NCI-H524 (cell line): Measurements from ENCODE around the gene B4GALT6.

Source experiments
- DNase-seq, 2 experiments: peaks; one replicate each; lab custom pipeline; 2025; lab: John Stamatoyannopoulos, UW

B4GALT6 gene

GRCh38 chr18:31595121-31595771, 89.1 kb downstream of the B4GALT6 start:
- no peak for DNase-seq

DNA sequence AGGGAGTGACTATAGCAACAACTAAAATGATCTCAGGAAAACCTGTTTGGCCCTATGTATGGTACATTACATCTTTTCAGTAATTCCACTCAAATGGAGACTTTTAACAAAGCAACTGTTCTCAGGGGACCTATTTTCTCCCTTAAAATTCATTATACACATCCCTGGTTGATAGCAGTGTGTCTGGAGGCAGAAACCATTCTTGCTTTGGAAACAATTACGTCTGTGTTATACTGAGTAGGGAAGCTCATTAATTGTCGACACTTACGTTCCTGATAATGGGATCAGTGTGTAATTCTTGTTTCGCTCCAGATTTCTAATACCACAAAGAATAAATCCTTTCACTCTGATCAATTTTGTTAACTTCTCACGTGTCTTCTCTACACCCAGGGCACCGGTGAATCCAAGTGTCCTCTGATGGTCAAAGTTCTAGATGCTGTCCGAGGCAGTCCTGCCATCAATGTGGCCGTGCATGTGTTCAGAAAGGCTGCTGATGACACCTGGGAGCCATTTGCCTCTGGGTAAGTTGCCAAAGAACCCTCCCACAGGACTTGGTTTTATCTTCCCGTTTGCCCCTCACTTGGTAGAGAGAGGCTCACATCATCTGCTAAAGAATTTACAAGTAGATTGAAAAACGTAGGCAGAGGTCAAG, 91.7 kb downstream of the B4GALT6 start:
- DNase-seq, result no peak

- no peak for DNase-seq
Measured at GRCh38 chr18:31591628-31592027, 92.8 kb downstream of the B4GALT6 start, which contains the start of gene TTR. Gene TTR, plus strand, starts transcription at chr18:31591877. Its CDS starts 26 bp downstream, at chr18:31591903.

DNA sequence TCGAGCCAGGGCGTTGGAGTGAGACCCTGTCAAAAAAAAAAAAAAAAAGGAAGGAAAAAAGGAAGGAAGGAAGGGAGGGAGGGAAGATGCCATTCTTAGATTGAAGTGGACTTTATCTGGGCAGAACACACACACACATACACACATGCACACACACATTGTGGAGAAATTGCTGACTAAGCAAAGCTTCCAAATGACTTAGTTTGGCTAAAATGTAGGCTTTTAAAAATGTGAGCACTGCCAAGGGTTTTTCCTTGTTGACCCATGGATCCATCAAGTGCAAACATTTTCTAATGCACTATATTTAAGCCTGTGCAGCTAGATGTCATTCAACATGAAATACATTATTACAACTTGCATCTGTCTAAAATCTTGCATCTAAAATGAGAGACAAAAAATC, 93.3 kb downstream of the B4GALT6 start:
- DNase-seq, result no peak

DNA sequence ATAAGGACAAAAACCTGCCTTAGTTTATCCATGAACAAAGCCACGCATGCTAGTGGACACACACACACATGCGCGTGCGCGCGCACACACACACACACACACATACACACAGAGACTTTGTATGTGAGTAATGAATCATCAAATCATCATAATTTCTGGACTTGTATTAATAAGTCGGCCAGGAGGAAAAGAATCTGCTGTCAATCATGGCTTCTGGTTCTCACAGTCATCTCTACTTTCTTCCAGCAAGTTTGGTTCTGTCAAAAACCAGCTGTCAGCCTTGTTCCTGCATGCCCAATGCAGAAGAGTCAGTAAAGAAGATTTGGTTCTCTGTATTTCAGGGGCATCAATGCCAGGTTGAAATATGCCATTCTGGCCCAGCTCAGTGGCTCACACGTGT, 93.8 kb downstream of the B4GALT6 start:
- DNase-seq, result no peak

- DNase-seq, result no peak
Measured at GRCh38 chr18:31587529-31587928, 96.9 kb downstream of the B4GALT6 start.

- DNase-seq, result no peak
Measured at GRCh38 chr18:31586616-31587015, 97.8 kb downstream of the B4GALT6 start.

DNA sequence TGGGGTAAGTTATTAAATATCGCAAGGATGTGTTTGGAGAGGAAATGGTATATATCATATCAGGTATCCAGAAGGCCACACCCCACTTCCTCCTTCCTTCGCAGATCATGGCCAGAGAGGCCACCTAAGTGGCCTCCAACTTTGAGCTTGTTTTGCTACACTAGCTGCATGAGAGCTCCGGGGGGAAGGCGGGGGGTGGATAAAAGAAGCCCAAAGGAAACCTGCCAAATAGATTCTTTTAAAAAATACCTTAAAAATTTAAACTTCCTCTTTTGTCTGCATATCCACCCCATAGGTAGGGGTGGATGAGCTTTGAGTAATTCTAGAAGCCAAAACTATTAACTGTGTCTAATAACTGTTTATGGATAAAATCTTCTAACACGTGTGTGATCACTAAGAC, 98.4 kb downstream of the B4GALT6 start:
- DNase-seq, result no peak

- DNase-seq, result no peak
Measured at GRCh38 chr18:31583185-31583854, 101.1 kb downstream of the B4GALT6 start.

GRCh38 chr18:31581498-31582197, 102.7 kb downstream of the B4GALT6 start:
- no peak for DNase-seq

GRCh38 chr18:31579375-31579774, 105.0 kb downstream of the B4GALT6 start:
- no peak for DNase-seq

- no peak for DNase-seq
Measured at GRCh38 chr18:31578126-31578525, 106.3 kb downstream of the B4GALT6 start.

DNA sequence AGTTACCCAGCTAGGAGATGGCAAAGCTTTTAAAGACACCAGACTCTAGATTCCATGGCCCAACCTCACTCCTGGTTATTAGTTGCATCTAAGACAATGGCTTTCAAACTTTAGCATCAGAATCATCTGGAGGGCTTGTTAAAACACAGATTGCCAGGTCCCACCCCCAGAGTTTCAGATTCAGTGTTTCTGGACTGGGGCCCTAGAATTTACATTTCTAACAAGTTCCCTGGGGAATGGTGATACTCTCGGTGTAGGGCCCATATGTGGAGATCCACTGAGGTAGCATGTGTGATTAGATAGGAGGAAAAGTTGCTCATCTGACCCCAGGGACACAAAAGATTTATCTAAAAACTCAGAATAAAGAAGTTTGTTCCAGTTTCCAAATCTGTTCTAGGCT, 107.2 kb downstream of the B4GALT6 start:
- DNase-seq, result no peak

DNA sequence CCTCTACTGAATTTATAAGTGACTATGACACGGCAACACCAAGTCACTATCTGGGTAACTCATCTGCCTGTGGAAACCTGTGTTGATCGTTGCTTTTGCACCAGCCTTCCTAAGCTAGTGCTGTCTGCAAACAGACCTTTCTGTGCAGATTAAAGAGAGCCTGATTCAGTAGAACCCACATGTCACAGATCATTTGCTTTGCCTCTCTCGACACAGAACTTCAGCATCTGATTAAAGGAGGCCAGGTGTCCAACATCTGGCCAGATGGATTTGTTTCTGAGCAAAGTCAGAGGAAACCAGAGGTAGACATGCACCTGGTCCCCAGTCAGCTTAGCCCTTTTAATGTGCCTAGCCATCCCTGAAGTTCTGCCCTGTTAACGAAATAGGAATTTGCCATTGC, 107.7 kb downstream of the B4GALT6 start:
- no peak for DNase-seq

DNA sequence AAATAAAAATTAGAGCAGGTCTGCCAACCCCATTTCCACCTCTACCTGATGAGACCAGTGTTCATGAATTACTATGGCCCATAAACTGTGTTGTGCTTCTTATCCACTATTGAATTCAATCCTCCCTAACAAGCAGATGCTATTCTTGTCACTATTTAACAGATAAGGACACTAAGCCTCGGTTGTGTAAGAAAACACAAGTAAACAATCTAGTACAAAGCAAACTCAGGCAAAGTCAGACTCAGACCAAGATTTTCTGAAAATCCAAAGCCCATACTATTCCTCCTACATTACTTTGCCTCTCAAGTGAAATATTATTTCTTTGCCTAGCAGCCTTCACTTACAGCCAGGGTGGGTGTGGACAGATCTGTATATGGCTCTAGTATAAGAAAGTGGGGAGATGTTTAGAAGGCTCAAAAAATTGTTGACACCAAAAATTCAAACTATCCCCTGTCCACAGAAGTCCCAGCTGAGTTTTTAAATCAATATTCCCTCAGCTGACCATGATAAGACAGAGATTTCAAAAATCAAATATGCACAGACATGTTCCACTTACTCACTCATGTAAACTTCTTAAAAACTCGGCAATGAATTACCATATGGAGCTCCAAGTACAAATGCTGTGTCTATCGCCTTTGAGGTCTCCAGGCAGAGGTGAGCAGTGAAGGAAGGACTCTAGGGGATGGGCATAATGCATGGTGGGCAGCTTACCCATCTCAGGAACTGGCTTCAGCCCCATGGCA, 108.7 kb downstream of the B4GALT6 start:
- no peak for DNase-seq

- no peak for DNase-seq
Measured at GRCh38 chr18:31574359-31574758, 110.0 kb downstream of the B4GALT6 start.
